Fibroblast of pulmonary artery (primary cell): ENCODE results near the gene C19orf85.
A peak's percentile ranks its signal among the peaks of the same experiment; 100 is the strongest.

Source experiments
- DNase-seq: peaks from one replicate; pipeline ENCODE4 v3.0.0-alpha.2; 2010; ENCODE audit warnings: low read depth
- H3K4me3 ChIP-seq: replicated peaks from 2 replicates; pipeline ENCODE4 v1.5.1; 2011; ENCODE audit warnings: low read depth, mild to moderate bottlenecking, control low read depth, low read length, moderate library complexity
- TF ChIP-seq, protein P1 (sequence below): IDR thresholded peaks from 2 replicates; pipeline ENCODE4 v1.5.1; 2011; ENCODE audit warnings: mild to moderate bottlenecking, control low read depth, low read length, inconsistent platforms; ENCODE audit errors: missing control alignments

Gene C19orf85

DNA sequence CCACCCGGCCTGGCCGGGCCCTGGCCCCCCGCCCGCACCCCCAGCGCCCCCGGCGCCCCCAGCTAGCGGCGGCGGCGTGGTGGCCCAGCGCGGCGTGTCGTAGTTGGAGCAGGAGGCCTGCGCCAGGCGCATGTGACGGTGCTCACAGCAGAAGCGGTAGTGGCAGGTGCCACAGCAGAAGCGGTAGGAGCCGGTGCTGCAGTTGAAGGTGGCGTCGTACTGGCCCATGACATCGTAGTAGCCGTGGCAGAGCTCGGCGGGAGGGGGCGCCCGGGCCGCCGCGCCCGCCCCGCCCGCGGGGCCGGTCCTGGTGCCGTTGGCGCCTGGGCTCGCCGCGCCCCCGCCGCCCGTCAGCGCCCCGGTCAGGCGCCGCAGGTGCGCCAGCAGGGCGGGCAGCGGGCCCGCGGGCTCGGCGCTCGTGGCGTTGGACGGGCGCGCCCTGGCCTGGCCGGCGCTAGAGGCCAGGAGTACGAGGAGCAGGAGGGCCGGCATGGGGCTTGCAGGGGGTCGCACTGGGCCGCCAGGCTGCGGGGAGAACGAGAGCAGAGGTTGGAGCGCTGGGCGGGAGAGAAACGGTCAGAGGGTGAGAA is 22.1 kb downstream of the C19orf85 start:
- no peak for DNase-seq
- TF ChIP-seq, protein P1, sequence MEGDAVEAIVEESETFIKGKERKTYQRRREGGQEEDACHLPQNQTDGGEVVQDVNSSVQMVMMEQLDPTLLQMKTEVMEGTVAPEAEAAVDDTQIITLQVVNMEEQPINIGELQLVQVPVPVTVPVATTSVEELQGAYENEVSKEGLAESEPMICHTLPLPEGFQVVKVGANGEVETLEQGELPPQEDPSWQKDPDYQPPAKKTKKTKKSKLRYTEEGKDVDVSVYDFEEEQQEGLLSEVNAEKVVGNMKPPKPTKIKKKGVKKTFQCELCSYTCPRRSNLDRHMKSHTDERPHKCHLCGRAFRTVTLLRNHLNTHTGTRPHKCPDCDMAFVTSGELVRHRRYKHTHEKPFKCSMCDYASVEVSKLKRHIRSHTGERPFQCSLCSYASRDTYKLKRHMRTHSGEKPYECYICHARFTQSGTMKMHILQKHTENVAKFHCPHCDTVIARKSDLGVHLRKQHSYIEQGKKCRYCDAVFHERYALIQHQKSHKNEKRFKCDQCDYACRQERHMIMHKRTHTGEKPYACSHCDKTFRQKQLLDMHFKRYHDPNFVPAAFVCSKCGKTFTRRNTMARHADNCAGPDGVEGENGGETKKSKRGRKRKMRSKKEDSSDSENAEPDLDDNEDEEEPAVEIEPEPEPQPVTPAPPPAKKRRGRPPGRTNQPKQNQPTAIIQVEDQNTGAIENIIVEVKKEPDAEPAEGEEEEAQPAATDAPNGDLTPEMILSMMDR: no peak
- H3K4me3 ChIP-seq: no peak overlapping the region

DNA sequence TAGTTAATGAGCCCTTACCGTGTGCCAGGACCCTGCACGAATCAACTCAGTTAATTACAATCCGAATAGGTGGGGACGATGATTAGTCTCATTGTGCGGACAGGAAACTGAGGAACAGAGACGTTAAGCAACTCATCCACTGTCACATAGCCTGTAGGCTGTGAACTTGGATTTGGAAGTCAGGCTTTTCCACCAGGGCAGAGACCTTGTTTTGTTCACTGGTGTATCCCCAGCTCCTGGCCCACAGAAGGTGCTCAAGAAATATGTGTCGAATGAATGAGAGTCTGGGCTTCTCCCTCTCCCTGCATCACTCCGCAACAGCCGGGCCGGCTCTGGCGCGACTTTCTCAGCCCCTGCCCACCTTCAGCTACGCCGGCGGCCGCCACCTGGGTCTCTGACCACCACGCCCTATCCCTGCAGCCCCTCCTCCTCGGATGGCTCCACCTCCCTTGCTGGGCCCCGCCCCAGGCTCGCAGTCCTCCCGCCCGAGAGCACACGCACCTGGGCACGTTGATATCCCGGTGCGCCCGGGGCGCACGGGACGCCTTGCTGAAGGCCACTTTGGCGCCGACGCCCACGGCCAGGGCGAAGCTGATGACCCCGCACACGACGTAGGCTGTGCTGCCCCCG is 22.7 kb downstream of the C19orf85 start:
- no peak overlapping the region for H3K4me3 ChIP-seq
- TF ChIP-seq, protein P1: no peak
- no peak for DNase-seq

DNA sequence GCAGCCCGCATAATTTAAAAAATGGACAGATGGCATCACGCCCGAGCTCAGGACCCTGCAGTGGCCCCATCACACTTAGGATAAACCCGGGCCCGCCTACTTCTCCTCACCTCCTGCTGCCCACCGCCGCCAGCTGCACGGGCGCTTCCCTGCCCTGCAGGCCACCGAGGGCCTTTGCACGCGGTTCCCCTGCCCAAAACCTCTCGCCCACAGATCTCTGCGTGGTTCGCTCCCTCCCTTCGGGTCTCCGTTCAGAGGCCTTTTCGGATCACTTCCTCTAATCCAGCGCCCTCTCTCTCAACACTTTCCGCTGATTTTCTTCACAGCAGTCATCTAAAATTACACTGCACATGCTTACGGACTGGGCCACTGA is 23.2 kb downstream of the C19orf85 start:
- DNase-seq: no peak
- no peak overlapping the region for H3K4me3 ChIP-seq
- TF ChIP-seq, protein P1: no peak

- H3K4me3 ChIP-seq: no peak overlapping the region
- DNase-seq: no peak
- TF ChIP-seq, protein P1: no peak
Measured at GRCh38 chr19:55440411-55441105, 24.0 kb downstream of the C19orf85 start.

DNA sequence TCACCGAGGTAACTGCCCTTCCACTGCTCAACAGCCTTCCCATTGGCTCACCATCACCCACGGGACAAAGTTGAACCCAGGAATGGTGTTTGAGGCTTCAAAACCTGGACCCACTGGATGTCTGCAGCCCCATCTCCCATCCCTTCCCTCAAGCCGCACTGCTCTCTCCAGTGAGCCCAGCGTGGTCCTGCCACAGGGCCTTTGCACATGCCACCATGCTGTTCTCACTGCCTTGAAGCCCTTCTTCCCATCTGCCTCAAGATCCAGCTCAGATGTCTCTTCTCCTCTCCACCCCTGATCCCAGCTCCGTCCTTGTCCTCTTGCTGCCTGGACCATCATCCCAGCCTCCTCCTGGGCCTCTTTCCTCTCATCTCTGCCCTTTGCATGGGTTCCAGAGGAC is 25.5 kb downstream of the C19orf85 start:
- TF ChIP-seq, protein P1: no peak
- DNase-seq: no peak

GRCh38 chr19:55437410-55437809 is 27.1 kb downstream of the C19orf85 start:
- no peak overlapping the region for H3K4me3 ChIP-seq
- TF ChIP-seq, protein P1: no peak
- peak; percentile 73 for DNase-seq

More for the DNA sequence above, 25.5 kb downstream of the C19orf85 start:
- no peak overlapping the region for H3K4me3 ChIP-seq
